Kidney (tissue), 14 donors: ENCODE measurements around the gene TFB2M. TPM values are rescaled to one million over a fixed set of nuclear protein-coding genes. Genes with fewer than 3 reads are reported as not detected.
"Not testable (repeated sequence)": the region's sequence is repeated elsewhere in the genome, so short reads cannot be mapped to it uniquely, and the experiment has no call there.

ENCODE experiments used
- DNase-seq, 5 donors: peaks; one replicate each; pipeline ENCODE4 v3.0.0-alpha.2; 2013 to 2020
- FAIRE-seq: peaks from 2 replicates; lab custom pipeline; 2012; peaks lifted over from hg19 to GRCh38; lab: Jason Lieb, UNC
- H3K27ac ChIP-seq, 2 donors: one replicate each; pipeline ENCODE4 v1.7.0; 2013; ENCODE audit warnings: low read depth in 2 of 2, low read length in 2 of 2, inconsistent platforms in 1 of 2
- H3K27me3 ChIP-seq: one replicate; pipeline ENCODE4 v1.7.1; 2013; ENCODE audit warnings: low read length, inconsistent platforms; ENCODE audit not compliant: control insufficient read depth, insufficient read depth
- H3K36me3 ChIP-seq, 3 donors: one replicate each; pipeline versions ENCODE4 v1.7.0 to v1.7.1; 2013; ENCODE audit warnings: low read length in 3 of 3, control low read depth in 1 of 3, inconsistent platforms in 1 of 3; ENCODE audit not compliant: insufficient read depth in 3 of 3, control insufficient read depth in 2 of 3
- H3K4me1 ChIP-seq, 3 donors: one replicate each; pipeline versions ENCODE4 v1.7.0 to v1.7.1; 2013; ENCODE audit warnings: low read length in 3 of 3, inconsistent platforms in 1 of 3, low read depth in 1 of 3; ENCODE audit not compliant: control insufficient read depth in 2 of 3, insufficient read depth in 2 of 3
- H3K4me3 ChIP-seq, 3 donors: one replicate each; pipeline versions ENCODE4 v1.7.0 to v1.8.1; 2013; ENCODE audit warnings: low read length in 3 of 3, control low read depth in 1 of 3, inconsistent platforms in 1 of 3
- H3K9ac ChIP-seq, 3 donors: one replicate each; pipeline versions ENCODE4 v1.7.0 to v1.7.1; 2013; ENCODE audit warnings: low read length in 3 of 3, control low read depth in 1 of 3, inconsistent platforms in 1 of 3
- H3K9me3 ChIP-seq, 3 donors: one replicate each; pipeline versions ENCODE4 v1.7.0 to v1.7.1; 2013; ENCODE audit warnings: low read length in 3 of 3, control low read depth in 1 of 3, inconsistent platforms in 1 of 3; ENCODE audit not compliant: control insufficient read depth in 2 of 3, insufficient read depth in 1 of 3
- CTCF ChIP-seq: IDR thresholded peaks from 3 replicates; pipeline ENCODE4 v1.5.1; 2012; ENCODE audit warnings: mild to moderate bottlenecking, moderate library complexity, borderline replicate concordance; ENCODE audit not compliant: insufficient read depth; ENCODE audit errors: extremely low read depth
- intact Hi-C: fragments of 100-400 bp; cut with DNase I; formaldehyde crosslinking; loops from one replicate; pipeline ENCODE4 v1.11.1; 2022
- polyA plus RNA-seq: library from polyadenylated mRNA; stranded (reverse); fragments of 350-450 nt; fragmentation: Illumina TruSeq; extraction: RNeasy Lipid Tissue Mini Kit (QIAGEN cat#74804); gene quantifications from one replicate; pipeline ENCODE4 v1.2.3, GENCODE V29; 2014; ENCODE audit warnings: low read depth, low replicate concordance; ENCODE audit not compliant: insufficient read depth
- total RNA-seq: library from RNA; stranded (reverse); fragmentation: NEBNext Ultra II Directional; extraction: Animal tissue kit (Norgen Biotek cat#: 25700); gene quantifications from one replicate; pipeline ENCODE4 v1.2.1, GENCODE V29; 2021
- donor health status: control.
- donor health status: control.
- donor health status: control.
- donor health status: control.
- donor health status: control.
- donor health status: DM: yes; HTN: yes; CAD: no.
- donor health status: Normal renal cell carcinoma (clear cell type).

Gene TFB2M
- total and polyA plus RNA-seq, 2 donors from 2014 or later = 10.8 to 14.7 TPM

- peak overlapping the region; percentile 46 to 82 for H3K27ac ChIP-seq
- TF ChIP-seq CTCF = no peak
- H3K9me3 ChIP-seq = no peaks in the 10 kb centered on the region
- H3K4me1 ChIP-seq = peaks cover 0 to 7% (median 0%) of the 10 kb centered on the region in 3 donors
- DNase-seq = peak; percentile 27 to 89 (median 56)
- no peak overlapping the region for H3K4me3 ChIP-seq
- H3K36me3 ChIP-seq = no peaks in the 10 kb centered on the region
- FAIRE-seq = no peak
- H3K27me3 ChIP-seq = no peaks in the 10 kb centered on the region
- intact Hi-C loops = no loop called here
- no peak overlapping the region for H3K9ac ChIP-seq
Observed at GRCh38 chr1:246608616-246609376, 42.7 kb upstream of the TFB2M start.

GRCh38 chr1:246607462-246607861 lies 41.4 kb upstream of the TFB2M start:
- no peak for FAIRE-seq
- H3K4me1 ChIP-seq = peaks cover 0 to 5% (median 0%) of the 10 kb centered on the region in 3 donors
- no peaks in the 10 kb centered on the region for H3K36me3 ChIP-seq
- no peak overlapping the region for H3K4me3 ChIP-seq
- no peak for TF ChIP-seq CTCF
- no peak overlapping the region for H3K27ac ChIP-seq
- H3K27me3 ChIP-seq = no peaks in the 10 kb centered on the region
- intact Hi-C loops = no loop called here
- no peaks in the 10 kb centered on the region for H3K9me3 ChIP-seq
- H3K9ac ChIP-seq = no peak overlapping the region
- DNase-seq = no peak

GRCh38 chr1:246605231-246605630 lies 39.2 kb upstream of the TFB2M start:
- intact Hi-C loops, FAIRE-seq, H3K4me3 ChIP-seq, H3K4me1 ChIP-seq, H3K9ac ChIP-seq, H3K27me3 ChIP-seq, H3K9me3 ChIP-seq, H3K27ac ChIP-seq, DNase-seq, H3K36me3 ChIP-seq: not testable (repeated sequence)

- Histone ChIP-seq H3K27me3 (no peaks in the 10 kb centered on the region), H3K27ac (no peak overlapping the region), H3K36me3 (peaks cover 0 to under 1% (median 0%) of the 10 kb centered on the region in 3 donors), H3K9me3 (no peaks in the 10 kb centered on the region), H3K9ac (no peak overlapping the region), H3K4me3 (no peak overlapping the region), H3K4me1 (no peaks in the 10 kb centered on the region)
- TF ChIP-seq CTCF = no peak
- intact Hi-C loops = no loop called here
- no peak for DNase-seq
- no peak for FAIRE-seq
Observed at GRCh38 chr1:246602194-246602593, 36.1 kb upstream of the TFB2M start.
